ENCODE measurements around the gene CCDC186. TPM values are rescaled to one million over a fixed set of nuclear protein-coding genes. Genes with fewer than 3 reads are reported as not detected.
"Not testable (repeated sequence)": the region's sequence is repeated elsewhere in the genome, so short reads cannot be mapped to it uniquely, and the experiment has no call there.

The CCDC186 gene
- total RNA-seq, 2 experiments from 2014 or later, result 10.5 to 11.6 TPM

DNA sequence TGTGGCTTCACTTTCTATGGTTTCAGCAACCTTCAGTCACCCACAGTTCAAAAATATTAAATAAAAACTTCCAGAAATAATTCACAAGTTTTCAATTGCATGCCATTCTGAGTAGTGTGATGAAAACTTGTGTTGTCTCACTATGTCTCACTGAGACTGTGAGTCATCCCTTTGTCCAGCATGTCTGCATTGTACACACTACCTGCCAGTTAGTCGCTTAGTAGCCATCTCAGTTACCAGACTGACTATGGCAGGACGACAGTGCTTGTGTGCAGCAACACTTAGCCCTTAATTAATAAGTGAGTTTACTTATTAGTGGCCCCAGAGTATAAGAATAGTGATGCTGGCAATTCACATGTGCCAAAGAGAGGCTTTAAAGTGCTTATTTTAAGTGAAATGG is 22.5 kb downstream of the CCDC186 start:
- DNase-seq (no peak), ATAC-seq (peak; percentile 56)
- H3K4me1 Mint-ChIP-seq (ENCODE audit: low read depth), result peaks cover 4% of the 10 kb centered on the region
- ChIA-PET CTCF (no interaction called here), POLR2A (no interaction called here)
- no peaks in the 10 kb centered on the region for H3K27me3 Mint-ChIP-seq
- no peaks in the 10 kb centered on the region for H3K9me3 Mint-ChIP-seq
- H3K4me3 Mint-ChIP-seq, result no peak overlapping the region
- intact Hi-C loops (cut with micrococcal nuclease), result no loop called here
- TF ChIP-seq, protein P1, sequence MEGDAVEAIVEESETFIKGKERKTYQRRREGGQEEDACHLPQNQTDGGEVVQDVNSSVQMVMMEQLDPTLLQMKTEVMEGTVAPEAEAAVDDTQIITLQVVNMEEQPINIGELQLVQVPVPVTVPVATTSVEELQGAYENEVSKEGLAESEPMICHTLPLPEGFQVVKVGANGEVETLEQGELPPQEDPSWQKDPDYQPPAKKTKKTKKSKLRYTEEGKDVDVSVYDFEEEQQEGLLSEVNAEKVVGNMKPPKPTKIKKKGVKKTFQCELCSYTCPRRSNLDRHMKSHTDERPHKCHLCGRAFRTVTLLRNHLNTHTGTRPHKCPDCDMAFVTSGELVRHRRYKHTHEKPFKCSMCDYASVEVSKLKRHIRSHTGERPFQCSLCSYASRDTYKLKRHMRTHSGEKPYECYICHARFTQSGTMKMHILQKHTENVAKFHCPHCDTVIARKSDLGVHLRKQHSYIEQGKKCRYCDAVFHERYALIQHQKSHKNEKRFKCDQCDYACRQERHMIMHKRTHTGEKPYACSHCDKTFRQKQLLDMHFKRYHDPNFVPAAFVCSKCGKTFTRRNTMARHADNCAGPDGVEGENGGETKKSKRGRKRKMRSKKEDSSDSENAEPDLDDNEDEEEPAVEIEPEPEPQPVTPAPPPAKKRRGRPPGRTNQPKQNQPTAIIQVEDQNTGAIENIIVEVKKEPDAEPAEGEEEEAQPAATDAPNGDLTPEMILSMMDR (IDR thresholded peaks at IDR 0.05), result no peak
- H3K27ac Mint-ChIP-seq, result no peak overlapping the region
- H3K36me3 Mint-ChIP-seq (ENCODE audit: low read depth), result peaks cover 19% of the 10 kb centered on the region

DNA sequence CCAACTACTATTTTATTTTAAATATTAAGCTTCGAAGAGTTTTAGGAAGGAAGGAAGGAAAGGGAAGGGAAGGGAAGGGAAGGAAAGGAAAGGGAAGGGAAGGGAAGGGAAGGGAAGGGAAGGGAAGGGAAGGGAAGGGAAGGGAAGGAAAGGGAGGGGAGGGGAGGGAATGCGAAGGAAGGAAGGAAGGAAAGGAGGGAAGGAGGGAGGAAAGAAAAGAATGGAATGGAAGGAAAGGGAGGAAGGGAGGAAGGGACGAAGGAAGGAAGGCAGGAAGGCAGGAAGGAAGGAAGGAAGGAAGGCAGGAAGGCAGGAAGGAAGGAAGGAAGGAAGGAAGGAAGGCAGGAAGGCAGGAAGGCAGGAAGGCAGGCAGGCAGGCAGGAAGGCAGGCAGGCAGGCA is 24.5 kb downstream of the CCDC186 start:
- H3K4me1 Mint-ChIP-seq (ENCODE audit: low read depth); H3K27me3 Mint-ChIP-seq; DNase-seq; H3K27ac Mint-ChIP-seq; H3K4me3 Mint-ChIP-seq; POLR2A ChIA-PET; CTCF ChIA-PET; ATAC-seq; H3K9me3 Mint-ChIP-seq; intact Hi-C loops (cut with micrococcal nuclease): not testable (repeated sequence)
- H3K36me3 Mint-ChIP-seq (ENCODE audit: low read depth), result peaks cover 15% of the 10 kb centered on the region

DNA sequence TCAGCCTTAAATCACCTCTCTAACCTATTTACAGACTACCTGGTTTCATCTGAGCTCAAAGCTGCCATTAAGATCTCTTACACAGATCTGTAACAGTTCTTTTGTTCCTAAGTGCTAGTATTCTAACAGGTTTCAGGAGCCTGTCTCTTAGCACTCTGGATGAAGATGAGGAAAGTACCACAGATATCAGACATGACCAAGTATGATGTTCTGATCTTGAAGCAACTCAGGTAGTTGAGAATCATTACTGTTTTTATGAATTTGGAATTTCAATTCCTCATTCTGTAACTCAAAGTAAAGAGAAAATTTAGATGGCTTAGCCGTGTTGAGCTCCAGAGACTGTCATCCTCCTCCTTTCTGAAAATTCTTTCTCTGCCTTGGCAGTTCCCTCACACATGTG is 30.8 kb downstream of the CCDC186 start:
- POLR2A ChIA-PET, result no interaction called here
- ATAC-seq, result no peak
- H3K4me1 Mint-ChIP-seq (ENCODE audit: low read depth), result no peaks in the 10 kb centered on the region
- CTCF ChIA-PET, result no interaction called here
- TF ChIP-seq, protein P1 (IDR thresholded peaks at IDR 0.05), result no peak
- no peak overlapping the region for H3K4me3 Mint-ChIP-seq
- no peak for DNase-seq
- intact Hi-C loops (cut with micrococcal nuclease), result no loop called here
- H3K9me3 Mint-ChIP-seq, result no peaks in the 10 kb centered on the region
- peaks cover 8% of the 10 kb centered on the region for H3K36me3 Mint-ChIP-seq (ENCODE audit: low read depth)
- H3K27me3 Mint-ChIP-seq, result no peaks in the 10 kb centered on the region
- H3K27ac Mint-ChIP-seq, result no peak overlapping the region

DNA sequence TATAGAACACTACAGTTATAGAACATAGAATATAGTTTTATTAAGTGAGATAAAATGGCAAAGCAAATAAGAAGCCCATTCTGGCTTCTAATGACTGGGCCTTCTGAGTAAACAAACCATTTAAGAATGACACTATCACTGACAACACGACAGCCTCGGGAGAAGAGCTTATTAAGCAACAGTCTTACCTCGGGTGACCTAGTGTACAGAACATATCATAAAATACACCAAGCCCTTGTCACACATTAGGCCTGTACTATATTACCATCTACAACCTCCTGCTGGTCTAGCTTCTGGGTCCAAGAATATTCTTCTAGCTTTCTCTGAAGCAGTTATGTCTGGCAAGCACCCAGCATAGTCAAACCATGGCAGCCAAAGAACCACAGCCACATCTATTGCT is 32.0 kb downstream of the CCDC186 start:
- no peak for DNase-seq
- CTCF ChIA-PET, result no interaction called here
- no peak overlapping the region for H3K27ac Mint-ChIP-seq
- intact Hi-C loops (cut with micrococcal nuclease), result no loop called here
- H3K27me3 Mint-ChIP-seq, result no peaks in the 10 kb centered on the region
- POLR2A ChIA-PET, result no interaction called here
- H3K4me3 Mint-ChIP-seq, result no peak overlapping the region
- H3K36me3 Mint-ChIP-seq (ENCODE audit: low read depth), result peaks cover 5% of the 10 kb centered on the region
- TF ChIP-seq, protein P1 (IDR thresholded peaks at IDR 0.05), result no peak
- ATAC-seq, result no peak
- no peaks in the 10 kb centered on the region for H3K9me3 Mint-ChIP-seq
- no peaks in the 10 kb centered on the region for H3K4me1 Mint-ChIP-seq (ENCODE audit: low read depth)

DNA sequence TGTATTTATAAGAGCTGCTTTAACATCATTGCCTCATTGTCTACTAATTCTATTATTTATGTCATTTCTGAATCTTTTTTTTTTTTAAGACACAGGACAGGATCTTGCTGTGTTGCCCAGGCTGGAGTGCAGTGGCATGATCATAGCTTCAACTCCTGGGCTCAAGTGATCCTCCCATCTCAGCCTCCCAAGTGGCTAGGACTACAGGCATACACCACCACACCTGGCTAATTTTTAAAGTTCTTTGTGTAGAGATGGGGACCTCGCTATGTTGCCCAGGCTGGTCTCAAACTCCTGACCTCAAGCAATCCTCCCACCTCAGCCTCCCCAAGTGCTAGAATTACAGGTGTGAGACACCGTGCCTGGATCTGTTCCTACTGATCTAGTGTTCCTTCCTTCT is 33.2 kb downstream of the CCDC186 start:
- H3K4me1 Mint-ChIP-seq (ENCODE audit: low read depth); H3K36me3 Mint-ChIP-seq (ENCODE audit: low read depth); H3K9me3 Mint-ChIP-seq; H3K4me3 Mint-ChIP-seq; POLR2A ChIA-PET; intact Hi-C loops (cut with micrococcal nuclease); DNase-seq; ATAC-seq; H3K27ac Mint-ChIP-seq; H3K27me3 Mint-ChIP-seq: not testable (repeated sequence)
- CTCF ChIA-PET, result interaction anchor here (0.6 kb wide), 2 partner anchors 33 to 1794 kb away, joined by 3 read pairs; no protein-coding TSS in a partner anchor

DNA sequence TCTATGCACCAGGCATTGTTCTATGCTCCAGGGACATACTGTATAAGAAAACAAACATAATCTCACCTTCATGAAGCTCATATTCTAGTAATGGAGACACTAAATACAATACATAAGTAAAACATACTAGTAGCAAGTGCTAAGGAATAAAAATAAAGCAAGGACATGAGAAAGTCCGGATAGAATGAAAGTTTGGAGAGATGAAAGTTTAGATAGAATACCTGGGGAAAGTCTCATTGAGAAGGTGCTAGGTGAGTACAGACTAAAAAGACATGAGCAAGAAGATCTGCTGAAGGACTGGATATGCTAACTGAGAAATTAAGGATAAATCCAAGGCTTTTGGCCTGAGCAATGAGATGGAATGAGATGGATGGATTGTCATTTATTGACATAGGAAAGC is 34.0 kb downstream of the CCDC186 start:
- H3K4me1 Mint-ChIP-seq (ENCODE audit: low read depth), result no peaks in the 10 kb centered on the region
- H3K36me3 Mint-ChIP-seq (ENCODE audit: low read depth), result peaks cover 10% of the 10 kb centered on the region
- TF ChIP-seq, protein P1 (IDR thresholded peaks at IDR 0.05), result no peak
- no peak overlapping the region for H3K27ac Mint-ChIP-seq
- intact Hi-C loops (cut with micrococcal nuclease), result no loop called here
- CTCF ChIA-PET, result interaction anchor here (0.6 kb wide), 1 partner anchor 1793 kb away, joined by 3 read pairs; no protein-coding TSS in a partner anchor
- ATAC-seq (no peak), DNase-seq (no peak)
- no peak overlapping the region for H3K4me3 Mint-ChIP-seq
- no peaks in the 10 kb centered on the region for H3K9me3 Mint-ChIP-seq
- H3K27me3 Mint-ChIP-seq, result no peaks in the 10 kb centered on the region
- POLR2A ChIA-PET, result no interaction called here
